Ovary (tissue), 3 donors: Measurements from ENCODE around the gene TRIM10.

Source experiments
- EP300 ChIP-seq: sonication (generic); formaldehyde crosslinking; IDR thresholded peaks from one replicate; pipeline ENCODE4 v1.6.1; 2017; ENCODE audit warnings: antibody characterized with exemption
- POLR2A ChIP-seq: fragments of 450-650 bp; IDR thresholded peaks from one replicate; pipeline ENCODE4 v1.6.1; 2017; ENCODE audit warnings: antibody characterized with exemption, mild to moderate bottlenecking, moderate library complexity
- TF ChIP-seq, protein P1 (sequence below), 3 donors: fragments of 450-650 bp in 2 of 3; fragments of 200-600 bp in 1 of 3; IDR thresholded peaks; one replicate each; pipeline versions ENCODE4 v1.5.1 to v1.8.0; 2016 to 2022; ENCODE audit warnings: antibody characterized with exemption in 3 of 3, mild to moderate bottlenecking in 1 of 3
- donor health status: DM: no; HTN: no; CAD: no.

DNA sequence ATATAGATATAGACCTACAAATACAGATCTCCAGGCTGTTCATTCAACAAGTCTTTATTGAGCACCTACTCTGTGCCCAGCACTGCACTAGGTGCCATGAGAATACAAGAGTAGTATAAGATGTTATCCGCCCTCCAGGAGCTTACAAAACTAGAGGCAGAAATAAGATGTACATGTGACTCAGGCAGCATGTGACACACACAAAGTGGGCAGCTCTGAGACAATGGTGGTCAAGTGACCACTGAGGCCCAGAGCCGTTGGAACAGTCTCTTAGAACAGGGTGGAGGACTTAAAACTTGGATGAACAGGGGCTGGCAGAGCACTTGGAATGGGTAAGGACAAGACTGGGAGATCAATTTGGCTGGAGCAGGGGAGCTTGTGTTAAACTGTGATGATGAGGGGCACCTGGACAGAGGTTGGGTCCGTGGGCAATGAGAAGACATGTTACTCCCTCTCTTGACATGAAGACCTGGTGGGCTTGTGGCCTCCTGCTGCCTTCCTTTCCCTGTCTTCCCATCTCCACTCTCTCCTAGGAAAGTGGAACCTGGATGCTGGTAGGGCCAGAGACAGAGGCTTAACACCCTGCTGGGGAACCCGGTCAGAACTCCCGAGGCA lies 23.5 kb upstream of the TRIM10 start:
- TF ChIP-seq POLR2A (no peak), EP300 (no peak)
- TF ChIP-seq, protein P1, sequence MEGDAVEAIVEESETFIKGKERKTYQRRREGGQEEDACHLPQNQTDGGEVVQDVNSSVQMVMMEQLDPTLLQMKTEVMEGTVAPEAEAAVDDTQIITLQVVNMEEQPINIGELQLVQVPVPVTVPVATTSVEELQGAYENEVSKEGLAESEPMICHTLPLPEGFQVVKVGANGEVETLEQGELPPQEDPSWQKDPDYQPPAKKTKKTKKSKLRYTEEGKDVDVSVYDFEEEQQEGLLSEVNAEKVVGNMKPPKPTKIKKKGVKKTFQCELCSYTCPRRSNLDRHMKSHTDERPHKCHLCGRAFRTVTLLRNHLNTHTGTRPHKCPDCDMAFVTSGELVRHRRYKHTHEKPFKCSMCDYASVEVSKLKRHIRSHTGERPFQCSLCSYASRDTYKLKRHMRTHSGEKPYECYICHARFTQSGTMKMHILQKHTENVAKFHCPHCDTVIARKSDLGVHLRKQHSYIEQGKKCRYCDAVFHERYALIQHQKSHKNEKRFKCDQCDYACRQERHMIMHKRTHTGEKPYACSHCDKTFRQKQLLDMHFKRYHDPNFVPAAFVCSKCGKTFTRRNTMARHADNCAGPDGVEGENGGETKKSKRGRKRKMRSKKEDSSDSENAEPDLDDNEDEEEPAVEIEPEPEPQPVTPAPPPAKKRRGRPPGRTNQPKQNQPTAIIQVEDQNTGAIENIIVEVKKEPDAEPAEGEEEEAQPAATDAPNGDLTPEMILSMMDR (IDR thresholded peaks at IDR 0.05): no peak
